Measurements from ENCODE around the gene OTUD5.

- TF ChIP-seq, protein P1, sequence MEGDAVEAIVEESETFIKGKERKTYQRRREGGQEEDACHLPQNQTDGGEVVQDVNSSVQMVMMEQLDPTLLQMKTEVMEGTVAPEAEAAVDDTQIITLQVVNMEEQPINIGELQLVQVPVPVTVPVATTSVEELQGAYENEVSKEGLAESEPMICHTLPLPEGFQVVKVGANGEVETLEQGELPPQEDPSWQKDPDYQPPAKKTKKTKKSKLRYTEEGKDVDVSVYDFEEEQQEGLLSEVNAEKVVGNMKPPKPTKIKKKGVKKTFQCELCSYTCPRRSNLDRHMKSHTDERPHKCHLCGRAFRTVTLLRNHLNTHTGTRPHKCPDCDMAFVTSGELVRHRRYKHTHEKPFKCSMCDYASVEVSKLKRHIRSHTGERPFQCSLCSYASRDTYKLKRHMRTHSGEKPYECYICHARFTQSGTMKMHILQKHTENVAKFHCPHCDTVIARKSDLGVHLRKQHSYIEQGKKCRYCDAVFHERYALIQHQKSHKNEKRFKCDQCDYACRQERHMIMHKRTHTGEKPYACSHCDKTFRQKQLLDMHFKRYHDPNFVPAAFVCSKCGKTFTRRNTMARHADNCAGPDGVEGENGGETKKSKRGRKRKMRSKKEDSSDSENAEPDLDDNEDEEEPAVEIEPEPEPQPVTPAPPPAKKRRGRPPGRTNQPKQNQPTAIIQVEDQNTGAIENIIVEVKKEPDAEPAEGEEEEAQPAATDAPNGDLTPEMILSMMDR (IDR thresholded peaks at IDR 0.05): no peak
- TF ChIP-seq ZNF512 (CRISPR knock-in tag; IDR thresholded peaks at IDR 0.05; ENCODE audit: borderline replicate concordance) (no peak), ZBTB21 (CRISPR knock-in tag; IDR thresholded peaks at IDR 0.05; ENCODE audit: borderline replicate concordance) (no peak)
Measured at GRCh38 chrX:48983081-48983480, 25.7 kb upstream of the OTUD5 start.
